SHP77 treated with DMSO at 0.1 percent for 48 hours (cell line): ENCODE measurements around the gene FPGS.
"Not testable (repeated sequence)": the region's sequence is repeated elsewhere in the genome, so short reads cannot be mapped to it uniquely, and the experiment has no call there.

Experiments used
- DNase-seq: peaks from one replicate; lab custom pipeline; 2025; lab: John Stamatoyannopoulos, UW

Gene FPGS

GRCh38 chr9:127802576-127803443 lies at the start of gene FPGS:
Gene FPGS, plus strand, starts transcription at chr9:127802882. Its CDS starts 43 bp downstream, at chr9:127802925.
- DNase-seq, result peak; percentile 64

GRCh38 chr9:127753148-127753547 lies 49.5 kb upstream of the FPGS start:
- DNase-seq, result no peak

- no peak for DNase-seq
Measured at GRCh38 chr9:127753622-127754021, 49.1 kb upstream of the FPGS start.

GRCh38 chr9:127754099-127755060 lies 48.3 kb upstream of the FPGS start:
- DNase-seq, result no peak

GRCh38 chr9:127755061-127756060 lies 47.3 kb upstream of the FPGS start:
- DNase-seq, result no peak

GRCh38 chr9:127756233-127756632 lies 46.4 kb upstream of the FPGS start:
- DNase-seq, result no peak

GRCh38 chr9:127756776-127757175 lies 45.9 kb upstream of the FPGS start:
- DNase-seq, result not testable (repeated sequence)

GRCh38 chr9:127758843-127759242 lies 43.8 kb upstream of the FPGS start:
- no peak for DNase-seq

GRCh38 chr9:127761061-127761460 lies 41.6 kb upstream of the FPGS start:
- no peak for DNase-seq

- no peak for DNase-seq
Measured at GRCh38 chr9:127761491-127761956, 41.2 kb upstream of the FPGS start.

GRCh38 chr9:127762111-127762676 lies 40.5 kb upstream of the FPGS start:
- DNase-seq, result no peak

GRCh38 chr9:127763918-127764384 lies 38.7 kb upstream of the FPGS start:
- no peak for DNase-seq

- DNase-seq, result no peak
Measured at GRCh38 chr9:127765418-127765817, 37.3 kb upstream of the FPGS start.

GRCh38 chr9:127767410-127767809 lies 35.3 kb upstream of the FPGS start:
- DNase-seq, result no peak

- DNase-seq, result no peak
Measured at GRCh38 chr9:127767909-127768331, 34.8 kb upstream of the FPGS start.

GRCh38 chr9:127768698-127769097 lies 34.0 kb upstream of the FPGS start:
- DNase-seq, result no peak

- DNase-seq, result no peak
Measured at GRCh38 chr9:127769101-127769500, 33.6 kb upstream of the FPGS start.

GRCh38 chr9:127769929-127770582 lies 32.6 kb upstream of the FPGS start:
- DNase-seq, result no peak

GRCh38 chr9:127770583-127770904 lies 32.1 kb upstream of the FPGS start:
- no peak for DNase-seq

GRCh38 chr9:127770905-127771569 lies 31.6 kb upstream of the FPGS start:
- peak; percentile 89 for DNase-seq
